WTC11 (cell line): ENCODE measurements around the gene PEX10. TPM values are rescaled to one million over a fixed set of nuclear protein-coding genes. Genes with fewer than 3 reads are reported as not detected.
A peak's percentile ranks its signal among the peaks of the same experiment; 100 is the strongest.

ENCODE experiments used
- ATAC-seq: fragments of 200-7000 bp; cut with Tn5 transposase; 2 replicates; pipeline ENCODE4 v1.10.0; 2021; ENCODE audit warnings: mild to moderate bottlenecking, moderate library complexity
- CTCF ChIA-PET: fragments of 300-600 bp; sonication (Branson Sonifier 250); formaldehyde crosslinking; loops from one replicate; lab custom pipeline; 2021; ENCODE audit warnings: antibody characterized with exemption; lab: Charles Lee
- POLR2A ChIA-PET: fragments of 350-600 bp; sonication (Branson Sonifier 250); formaldehyde crosslinking; loops from one replicate; lab custom pipeline; 2021; ENCODE audit warnings: antibody characterized with exemption; lab: Charles Lee
- DNase-seq: peaks from one replicate; pipeline ENCODE4 v3.0.0; 2021; ENCODE audit warnings: low spot score
- H3K27ac Mint-ChIP-seq: 2 replicates; pipeline ENCODE4 v1.8.0; 2021; ENCODE audit warnings: mixed read lengths
- H3K27me3 Mint-ChIP-seq: 2 replicates; pipeline ENCODE4 v1.8.0; 2021; ENCODE audit warnings: low read depth, mild to moderate bottlenecking, moderate library complexity, mixed read lengths
- H3K36me3 Mint-ChIP-seq: 2 replicates; pipeline ENCODE4 v1.8.0; 2021; ENCODE audit warnings: mixed read lengths
- H3K4me1 Mint-ChIP-seq: 2 replicates; pipeline ENCODE4 v1.8.0; 2022; ENCODE audit warnings: mixed read lengths
- H3K4me3 Mint-ChIP-seq: 2 replicates; pipeline ENCODE4 v1.8.0; 2021; ENCODE audit warnings: mild to moderate bottlenecking, moderate library complexity, mixed read lengths
- H3K9me3 Mint-ChIP-seq: 2 replicates; pipeline ENCODE4 v1.8.0; 2021; ENCODE audit warnings: mixed read lengths
- AR ChIP-seq: fragments of 250-450 bp; sonication (Bioruptor Pico); IDR thresholded peaks from 2 replicates; pipeline ENCODE4 v1.9.0; 2021; ENCODE audit warnings: mild to moderate bottlenecking
- ATF1 ChIP-seq: sonication (generic); formaldehyde crosslinking; IDR thresholded peaks from 2 replicates; pipeline ENCODE4 v1.8.1; 2023; ENCODE audit warnings: mild to moderate bottlenecking, moderate library complexity, missing genetic modification reagents
- ATF3 ChIP-seq: sonication (generic); formaldehyde crosslinking; conservative IDR thresholded peaks from 2 replicates; pipeline ENCODE4 v1.8.1; 2022; ENCODE audit warnings: mild to moderate bottlenecking, missing genetic modification reagents
- CREM ChIP-seq: sonication (generic); formaldehyde crosslinking; IDR thresholded peaks from 2 replicates; pipeline ENCODE4 v1.8.1; 2022; ENCODE audit warnings: mild to moderate bottlenecking, missing genetic modification reagents, moderate library complexity
- FOXK1 ChIP-seq: sonication (generic); formaldehyde crosslinking; IDR thresholded peaks from 2 replicates; pipeline ENCODE4 v1.8.0; 2022; ENCODE audit warnings: mild to moderate bottlenecking, moderate library complexity, missing genetic modification reagents
- FOXP4 ChIP-seq: sonication (generic); formaldehyde crosslinking; IDR thresholded peaks from 2 replicates; pipeline ENCODE4 v1.8.0; 2022; ENCODE audit warnings: mild to moderate bottlenecking, missing genetic modification reagents
- HMGA2 ChIP-seq: fragments of 250-450 bp; sonication (Bioruptor Pico); IDR thresholded peaks from 2 replicates; pipeline ENCODE4 v1.4.0; 2021; ENCODE audit warnings: mild to moderate bottlenecking, moderate library complexity
- IRF1 ChIP-seq: sonication (generic); formaldehyde crosslinking; IDR thresholded peaks from 2 replicates; pipeline ENCODE4 v1.8.0; 2023; ENCODE audit warnings: missing genetic modification reagents
- JUN ChIP-seq: sonication (generic); formaldehyde crosslinking; IDR thresholded peaks from 2 replicates; pipeline ENCODE4 v1.8.0; 2023; ENCODE audit warnings: mild to moderate bottlenecking, missing genetic modification reagents
- MAX ChIP-seq: sonication (generic); formaldehyde crosslinking; IDR thresholded peaks from 2 replicates; pipeline ENCODE4 v1.8.0; 2022; ENCODE audit warnings: mild to moderate bottlenecking, missing genetic modification reagents
- NR3C1 ChIP-seq: sonication (generic); formaldehyde crosslinking; conservative IDR thresholded peaks from 2 replicates; pipeline ENCODE4 v1.8.1; 2023; ENCODE audit warnings: low read depth, mild to moderate bottlenecking, missing genetic modification reagents
- SP1 ChIP-seq: sonication (generic); formaldehyde crosslinking; conservative IDR thresholded peaks from 2 replicates; pipeline ENCODE4 v1.8.1; 2022; ENCODE audit warnings: missing genetic modification reagents
- ZNF121 ChIP-seq: sonication (generic); formaldehyde crosslinking; IDR thresholded peaks from 2 replicates; pipeline ENCODE4 v1.8.0; 2023; ENCODE audit warnings: missing genetic modification reagents
- ZNF263 ChIP-seq: sonication (generic); formaldehyde crosslinking; IDR thresholded peaks from 2 replicates; pipeline ENCODE4 v1.8.1; 2022; ENCODE audit warnings: low read depth, mild to moderate bottlenecking, moderate library complexity, missing genetic modification reagents
- ZNF512 ChIP-seq: sonication (generic); formaldehyde crosslinking; IDR thresholded peaks from 2 replicates; pipeline ENCODE4 v1.8.1; 2022; ENCODE audit warnings: missing genetic modification reagents, borderline replicate concordance
- total RNA-seq: library from RNA; stranded (reverse); gene quantifications from 3 replicates; pipeline ENCODE4 v1.2.3, GENCODE V29; 2021
- TF ChIP-seq, protein P1 (sequence below): sonication (generic); formaldehyde crosslinking; IDR thresholded peaks from 2 replicates; pipeline ENCODE4 v1.8.1; 2022; ENCODE audit warnings: low read depth, missing genetic modification reagents, borderline replicate concordance
- TF ChIP-seq, protein P2 (sequence below): fragments of 250-450 bp; sonication (Bioruptor Pico); IDR thresholded peaks from 2 replicates; pipeline ENCODE4 v1.9.0; 2021; ENCODE audit warnings: moderate library complexity, mild to moderate bottlenecking, inconsistent platforms, borderline replicate concordance
- TF ChIP-seq, protein P3 (sequence below): sonication (generic); formaldehyde crosslinking; IDR thresholded peaks from 2 replicates; pipeline ENCODE4 v1.8.1; 2022; ENCODE audit warnings: mild to moderate bottlenecking, moderate library complexity, missing genetic modification reagents
- TF ChIP-seq, protein P4 (sequence below): sonication (generic); formaldehyde crosslinking; IDR thresholded peaks from 2 replicates; pipeline ENCODE4 v1.8.0; 2022; ENCODE audit warnings: mild to moderate bottlenecking, missing genetic modification reagents

Gene PEX10
- total RNA-seq, 1 experiment from 2014 or later, result 29.3 TPM

GRCh38 chr1:2412773-2413494 lies 570 bp upstream of the PEX10 start (continued):
- TF ChIP-seq MAX (CRISPR knock-in tag) (peak; percentile 78), CREM (no peak; the same call in 1 of the 2 replicates), FOXK1 (CRISPR knock-in tag) (peak; percentile 9; the same call in 1 of the 2 replicates), ZNF121 (no peak), ATF3 (no peak)

GRCh38 chr1:2411801-2412394 lies 466 bp downstream of the PEX10 start:
- CTCF ChIA-PET, result interaction anchor here (0.7 to 1.3 kb wide), 2 partner anchors 118 to 217 kb away, joined by 3 to 5 read pairs; partner anchors contain the start of genes FAAP20 and HES5
- Mint-ChIP-seq H3K4me3 (peak overlapping the region; percentile 83), H3K36me3 (peaks cover 8% of the 10 kb centered on the region; the same call in 1 of the 2 replicates), H3K27ac (peak overlapping the region; percentile 63; the same call in 1 of the 2 replicates), H3K4me1 (peaks cover 16% of the 10 kb centered on the region), H3K27me3 (no peaks in the 10 kb centered on the region; the same call in 1 of the 2 replicates), H3K9me3 (no peaks in the 10 kb centered on the region)
- ATAC-seq, result peak; percentile 4
- DNase-seq, result peak; percentile 32
- POLR2A ChIA-PET, result no interaction called here
- TF ChIP-seq NR3C1 (CRISPR knock-in tag) (0 out of 2 replicates have a peak, but pooled peaks have one; percentile 74), JUN (0 out of 2 replicates have a peak, but pooled peaks have one; percentile 66), MAX (CRISPR knock-in tag) (0 out of 2 replicates have a peak, but pooled peaks have one; percentile 11), ZNF512 (CRISPR knock-in tag) (no peak), ZNF263 (no peak), AR (CRISPR knock-in tag) (no peak), ATF1 (CRISPR knock-in tag) (no peak), HMGA2 (CRISPR knock-in tag) (no peak), SP1 (CRISPR knock-in tag) (no peak), IRF1 (CRISPR knock-in tag) (no peak), FOXP4 (no peak)
- TF ChIP-seq, protein P1, sequence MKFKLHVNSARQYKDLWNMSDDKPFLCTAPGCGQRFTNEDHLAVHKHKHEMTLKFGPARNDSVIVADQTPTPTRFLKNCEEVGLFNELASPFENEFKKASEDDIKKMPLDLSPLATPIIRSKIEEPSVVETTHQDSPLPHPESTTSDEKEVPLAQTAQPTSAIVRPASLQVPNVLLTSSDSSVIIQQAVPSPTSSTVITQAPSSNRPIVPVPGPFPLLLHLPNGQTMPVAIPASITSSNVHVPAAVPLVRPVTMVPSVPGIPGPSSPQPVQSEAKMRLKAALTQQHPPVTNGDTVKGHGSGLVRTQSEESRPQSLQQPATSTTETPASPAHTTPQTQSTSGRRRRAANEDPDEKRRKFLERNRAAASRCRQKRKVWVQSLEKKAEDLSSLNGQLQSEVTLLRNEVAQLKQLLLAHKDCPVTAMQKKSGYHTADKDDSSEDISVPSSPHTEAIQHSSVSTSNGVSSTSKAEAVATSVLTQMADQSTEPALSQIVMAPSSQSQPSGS (CRISPR knock-in tag), result no peak
- TF ChIP-seq, protein P2, sequence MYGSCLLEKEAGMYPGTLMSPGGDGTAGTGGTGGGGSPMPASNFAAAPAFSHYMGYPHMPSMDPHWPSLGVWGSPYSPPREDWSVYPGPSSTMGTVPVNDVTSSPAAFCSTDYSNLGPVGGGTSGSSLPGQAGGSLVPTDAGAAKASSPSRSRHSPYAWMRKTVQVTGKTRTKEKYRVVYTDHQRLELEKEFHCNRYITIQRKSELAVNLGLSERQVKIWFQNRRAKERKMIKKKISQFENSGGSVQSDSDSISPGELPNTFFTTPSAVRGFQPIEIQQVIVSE (CRISPR knock-in tag), result no peak
- TF ChIP-seq, protein P3, sequence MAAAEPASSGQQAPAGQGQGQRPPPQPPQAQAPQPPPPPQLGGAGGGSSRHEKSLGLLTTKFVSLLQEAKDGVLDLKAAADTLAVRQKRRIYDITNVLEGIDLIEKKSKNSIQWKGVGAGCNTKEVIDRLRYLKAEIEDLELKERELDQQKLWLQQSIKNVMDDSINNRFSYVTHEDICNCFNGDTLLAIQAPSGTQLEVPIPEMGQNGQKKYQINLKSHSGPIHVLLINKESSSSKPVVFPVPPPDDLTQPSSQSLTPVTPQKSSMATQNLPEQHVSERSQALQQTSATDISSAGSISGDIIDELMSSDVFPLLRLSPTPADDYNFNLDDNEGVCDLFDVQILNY, result no peak
- TF ChIP-seq, protein P4, sequence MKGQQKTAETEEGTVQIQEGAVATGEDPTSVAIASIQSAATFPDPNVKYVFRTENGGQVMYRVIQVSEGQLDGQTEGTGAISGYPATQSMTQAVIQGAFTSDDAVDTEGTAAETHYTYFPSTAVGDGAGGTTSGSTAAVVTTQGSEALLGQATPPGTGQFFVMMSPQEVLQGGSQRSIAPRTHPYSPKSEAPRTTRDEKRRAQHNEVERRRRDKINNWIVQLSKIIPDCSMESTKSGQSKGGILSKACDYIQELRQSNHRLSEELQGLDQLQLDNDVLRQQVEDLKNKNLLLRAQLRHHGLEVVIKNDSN (CRISPR knock-in tag), result no peak
